DLD1 (cell line): Measurements from ENCODE around the gene RPS3.

ENCODE experiments used
- in situ Hi-C: cut with HindIII; loops from 2 replicates; pipeline ENCODE4 v1.10.0; 2017; ENCODE audit warnings: low sequenced_read_pairs

Gene RPS3

GRCh38 chr11:75453916-75454655 is 54.8 kb downstream of the RPS3 start:
- in situ Hi-C loops, result no loop called here

GRCh38 chr11:75454987-75455386 is 55.7 kb downstream of the RPS3 start:
- in situ Hi-C loops, result no loop called here
